Fibroblast of the aortic adventitia (primary cell): ENCODE measurements around the gene IL31. TPM values are rescaled to one million over a fixed set of nuclear protein-coding genes. Genes with fewer than 3 reads are reported as not detected.

Experiments used
- DNase-seq: peaks from one replicate; pipeline ENCODE4 v3.0.0-alpha.2; 2010; ENCODE audit warnings: low read depth
- H3K4me3 ChIP-seq: 2 replicates; pipeline ENCODE4 v1.5.1; 2011; ENCODE audit warnings: low read depth, mild to moderate bottlenecking, control low read depth, low read length, moderate library complexity
- total RNA-seq: library from RNA; depleted of rRNA; stranded (reverse); fragments of >200 nt; gene quantifications from 2 replicates; pipeline ENCODE4 v1.2.3, GENCODE V29; 2012; ENCODE audit warnings: low replicate concordance
- TF ChIP-seq, protein P1 (sequence below): IDR thresholded peaks from 2 replicates; pipeline ENCODE4 v1.5.1; 2011; ENCODE audit warnings: mild to moderate bottlenecking, low read length, control low read depth, inconsistent platforms; ENCODE audit not compliant: insufficient read depth

The IL31 gene
- total RNA-seq, 1 donor = not detected

DNA sequence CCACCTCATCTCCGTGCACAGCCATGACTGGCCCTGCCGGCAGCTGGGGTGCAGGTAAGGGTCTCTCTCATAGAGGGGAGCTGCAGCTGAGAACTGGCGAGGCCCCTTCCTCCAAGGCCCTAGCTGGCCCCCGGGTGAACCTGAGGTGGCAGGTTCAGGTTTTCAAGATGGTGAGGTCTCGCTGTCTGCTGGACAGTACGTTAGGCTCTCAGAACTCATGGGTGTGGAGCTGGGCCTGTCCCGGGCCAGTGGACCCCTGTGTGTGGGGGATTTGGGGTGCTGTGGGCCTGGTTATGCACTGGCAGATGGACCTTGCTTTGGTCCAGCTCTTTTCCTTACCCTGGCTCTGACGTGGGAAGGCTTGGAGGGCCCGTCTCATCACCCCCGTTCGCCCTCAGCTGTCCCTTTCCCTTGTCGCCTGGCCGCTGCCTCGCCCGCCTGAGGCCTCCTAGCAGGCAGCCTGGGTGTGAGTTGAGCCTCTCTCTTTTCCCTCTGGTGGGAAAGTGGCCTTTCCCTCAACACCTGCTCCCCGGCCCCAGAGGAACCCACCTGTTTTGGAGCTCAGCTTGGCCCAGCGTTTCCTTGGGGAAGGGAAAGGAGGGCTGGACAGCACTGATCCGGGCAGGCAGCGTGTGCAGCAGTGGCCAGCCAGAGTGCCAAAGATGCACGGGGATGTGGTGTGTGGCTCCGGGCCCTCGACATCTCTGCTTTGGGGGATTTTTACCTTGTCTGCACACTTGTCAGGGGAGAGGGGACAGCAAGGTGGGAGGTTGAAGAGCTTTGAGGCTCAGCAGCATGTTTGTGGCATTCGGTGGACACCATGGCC, 28.3 kb downstream of the IL31 start:
- TF ChIP-seq, protein P1, sequence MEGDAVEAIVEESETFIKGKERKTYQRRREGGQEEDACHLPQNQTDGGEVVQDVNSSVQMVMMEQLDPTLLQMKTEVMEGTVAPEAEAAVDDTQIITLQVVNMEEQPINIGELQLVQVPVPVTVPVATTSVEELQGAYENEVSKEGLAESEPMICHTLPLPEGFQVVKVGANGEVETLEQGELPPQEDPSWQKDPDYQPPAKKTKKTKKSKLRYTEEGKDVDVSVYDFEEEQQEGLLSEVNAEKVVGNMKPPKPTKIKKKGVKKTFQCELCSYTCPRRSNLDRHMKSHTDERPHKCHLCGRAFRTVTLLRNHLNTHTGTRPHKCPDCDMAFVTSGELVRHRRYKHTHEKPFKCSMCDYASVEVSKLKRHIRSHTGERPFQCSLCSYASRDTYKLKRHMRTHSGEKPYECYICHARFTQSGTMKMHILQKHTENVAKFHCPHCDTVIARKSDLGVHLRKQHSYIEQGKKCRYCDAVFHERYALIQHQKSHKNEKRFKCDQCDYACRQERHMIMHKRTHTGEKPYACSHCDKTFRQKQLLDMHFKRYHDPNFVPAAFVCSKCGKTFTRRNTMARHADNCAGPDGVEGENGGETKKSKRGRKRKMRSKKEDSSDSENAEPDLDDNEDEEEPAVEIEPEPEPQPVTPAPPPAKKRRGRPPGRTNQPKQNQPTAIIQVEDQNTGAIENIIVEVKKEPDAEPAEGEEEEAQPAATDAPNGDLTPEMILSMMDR = no peak
- no peak overlapping the region for H3K4me3 ChIP-seq
- DNase-seq = no peak

DNA sequence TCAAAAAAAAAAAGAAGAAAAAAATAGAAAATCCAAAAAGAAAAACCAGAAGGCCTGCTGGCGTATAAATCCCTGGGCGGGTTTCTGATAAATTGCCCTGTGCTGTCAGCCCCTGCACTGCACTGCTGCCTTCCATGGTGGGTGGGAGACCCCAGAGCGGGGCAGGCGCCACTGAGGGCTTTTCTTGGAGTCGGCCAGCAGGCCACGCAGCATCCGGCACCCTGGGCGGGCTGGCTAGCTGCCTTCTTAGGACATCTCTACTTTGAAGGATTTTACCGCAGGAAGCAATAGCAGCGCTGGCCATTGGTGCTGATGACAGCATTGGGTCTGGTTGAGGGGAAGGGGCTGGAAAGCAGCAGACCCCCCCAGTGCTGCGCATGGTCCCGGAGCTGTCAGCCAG, 29.1 kb downstream of the IL31 start:
- no peak overlapping the region for H3K4me3 ChIP-seq
- no peak for DNase-seq
- TF ChIP-seq, protein P1 = no peak

DNA sequence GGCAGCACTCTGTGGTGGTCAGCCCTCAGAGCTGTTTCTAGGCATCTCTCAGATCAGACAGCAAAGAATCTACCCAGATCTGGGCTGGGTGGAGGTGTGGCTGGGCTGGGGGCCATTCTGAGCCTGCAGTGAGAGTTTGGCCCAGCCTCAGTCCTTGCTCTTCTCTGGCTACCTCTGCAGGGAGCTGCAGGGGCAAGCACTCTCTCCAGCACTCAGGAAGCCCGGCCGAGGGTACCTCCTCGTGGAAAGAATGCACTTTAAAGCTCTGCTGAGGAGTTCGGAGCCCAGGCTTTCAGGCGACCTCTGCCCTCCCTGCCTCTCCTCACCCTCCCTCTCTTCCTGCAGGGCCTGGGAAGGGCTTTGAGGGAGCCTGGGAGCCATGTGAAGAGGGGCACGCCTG, 31.2 kb downstream of the IL31 start:
- DNase-seq = no peak

DNA sequence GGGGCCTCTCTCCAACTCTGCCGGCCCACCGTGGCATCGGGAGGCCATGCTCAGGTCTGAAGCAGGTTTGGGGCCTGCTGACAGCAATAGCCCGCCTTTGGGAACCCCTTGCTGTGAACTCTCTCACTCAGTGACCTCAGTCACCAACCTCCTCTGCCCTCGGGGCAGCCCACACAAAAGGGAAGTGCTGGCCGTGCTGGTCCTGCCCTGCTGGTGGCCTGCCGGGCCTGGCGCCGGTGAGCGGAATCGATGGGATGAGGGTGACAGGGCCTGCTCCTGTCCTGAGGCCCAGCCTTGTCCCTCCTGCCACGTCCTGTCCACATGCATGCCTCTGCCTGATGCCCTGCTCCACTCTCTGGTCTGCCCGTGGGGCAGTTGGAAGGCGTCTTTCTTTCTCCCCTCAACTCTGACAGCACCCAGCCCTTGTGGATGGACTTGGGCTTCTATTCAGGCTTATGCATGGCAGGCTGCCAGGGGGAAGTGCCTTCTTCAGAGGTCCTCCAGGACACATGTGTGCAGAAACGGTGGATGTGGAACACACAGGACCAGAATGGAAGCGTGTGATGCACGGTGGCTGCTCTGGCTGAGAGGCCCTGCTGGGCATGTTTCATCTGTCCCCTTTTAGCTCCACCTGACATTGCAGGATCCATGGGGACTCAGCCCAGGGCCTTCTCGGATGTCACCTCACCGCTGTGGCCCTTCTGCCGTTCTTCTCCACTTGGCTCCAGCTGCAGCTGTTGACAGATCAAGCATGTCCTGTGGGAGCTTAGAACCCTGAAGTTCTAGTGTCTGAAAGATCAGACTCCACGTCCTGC, 31.9 kb downstream of the IL31 start:
- TF ChIP-seq, protein P1 = no peak
- DNase-seq = no peak
- H3K4me3 ChIP-seq = no peak overlapping the region

More for the DNA sequence above, 31.2 kb downstream of the IL31 start:
- TF ChIP-seq, protein P1 = no peak
- H3K4me3 ChIP-seq = no peak overlapping the region

DNA sequence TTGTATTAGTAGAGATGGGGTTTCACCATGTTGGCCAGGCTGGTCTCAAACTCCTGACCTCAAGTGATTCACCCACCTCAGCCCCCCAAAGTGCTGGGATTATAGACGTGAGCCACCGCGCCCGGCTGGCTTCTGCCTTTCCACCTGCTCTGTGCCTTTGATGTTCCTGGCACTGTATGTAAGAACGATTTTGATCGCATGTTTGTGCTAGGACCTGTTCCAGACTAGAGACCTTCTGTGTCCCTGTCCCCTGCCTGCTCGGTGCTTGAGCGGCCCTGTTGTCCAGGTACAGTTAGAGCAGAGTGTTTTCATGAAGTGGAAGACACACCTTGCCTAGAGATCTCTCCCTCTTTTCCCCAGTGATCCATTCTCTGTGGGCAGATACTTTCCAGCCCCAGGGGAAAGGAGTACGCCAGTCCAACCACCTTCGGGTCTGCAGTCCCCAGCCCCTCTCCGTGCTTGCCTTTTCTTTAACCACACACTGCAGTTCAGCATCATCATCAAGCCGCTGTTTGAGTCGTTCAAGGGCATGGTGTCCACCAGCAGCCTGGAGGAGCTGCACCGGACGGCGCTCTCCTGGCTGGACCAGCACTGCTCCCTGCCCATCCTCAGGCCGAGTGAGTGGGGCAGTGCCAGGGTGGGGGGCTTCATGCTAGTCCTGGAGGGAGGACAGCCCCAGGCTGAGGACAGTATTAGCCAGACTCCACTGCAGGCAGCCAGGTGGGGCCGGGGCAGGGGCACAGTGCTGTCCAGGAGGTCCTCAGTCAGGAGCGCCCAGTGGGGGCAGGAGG, 33.4 kb downstream of the IL31 start:
- H3K4me3 ChIP-seq = no peak overlapping the region
- TF ChIP-seq, protein P1 = no peak
- no peak for DNase-seq

DNA sequence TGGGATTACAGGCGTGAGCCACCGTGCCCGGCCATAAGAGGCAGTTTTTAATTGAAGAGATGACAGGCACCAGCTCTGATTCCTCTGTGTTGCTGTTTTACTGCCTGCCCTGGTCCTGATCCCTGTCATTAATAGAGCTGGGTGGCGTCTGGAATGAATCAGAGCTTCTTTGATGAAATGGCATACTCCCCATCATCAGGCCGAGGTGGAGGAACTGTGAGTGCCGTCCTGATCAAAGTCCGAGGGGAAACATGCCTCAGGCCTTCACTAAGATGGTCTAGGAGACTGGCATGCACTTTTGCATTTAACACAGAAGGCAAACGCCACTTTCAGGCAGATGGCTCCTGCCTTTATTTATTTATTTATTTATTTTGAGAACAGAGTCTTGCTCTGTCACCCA, 34.1 kb downstream of the IL31 start:
- no peak for DNase-seq
- TF ChIP-seq, protein P1 = no peak

More for the DNA sequence above, 34.1 kb downstream of the IL31 start:
- no peak overlapping the region for H3K4me3 ChIP-seq
